Panc1 (cell line): ENCODE data around the gene PDE1A. TPM values are rescaled to one million over a fixed set of nuclear protein-coding genes. Genes with fewer than 3 reads are reported as not detected.

Experiments used
- ATAC-seq: fragments of 200-7000 bp; cut with Tn5 transposase; 2 replicates; pipeline ENCODE4 v1.9.1; 2020; ENCODE audit warnings: mild to moderate bottlenecking, moderate library complexity
- BruUV-seq: library from RNA; stranded (reverse); fragments of 400-500 nt; replicated peaks from 2 replicates; lab custom pipeline; 2021; lab: Mats Ljungman, UMichigan
- CTCF ChIA-PET: fragments of 300-600 bp; sonication (Branson Sonifier 250); formaldehyde crosslinking; loops from one replicate; lab custom pipeline; 2022; ENCODE audit warnings: antibody characterized with exemption; lab: Charles Lee
- POLR2A ChIA-PET: fragments of 300-600 bp; sonication (Branson Sonifier 250); formaldehyde crosslinking; loops from one replicate; lab custom pipeline; 2022; ENCODE audit warnings: antibody characterized with exemption; lab: Charles Lee
- DNase-seq: peaks from one replicate; pipeline ENCODE4 v3.0.0-alpha.2; 2010; ENCODE audit warnings: low read depth, low spot score
- H3K27ac ChIP-seq: 2 replicates; pipeline ENCODE4 v1.5.1; 2011; ENCODE audit warnings: mild to moderate bottlenecking, low read length, inconsistent platforms
- H3K27me3 ChIP-seq: fragments of 200-500 bp; sonication (Bioruptor generic); 2 replicates; pipeline ENCODE4 v1.6.0; 2014; ENCODE audit warnings: low read length, inconsistent platforms; ENCODE audit not compliant: control insufficient read depth, insufficient read depth
- H3K36me3 ChIP-seq: fragments of 200-500 bp; sonication (Bioruptor generic); 2 replicates; pipeline ENCODE4 v1.5.1; 2014; ENCODE audit warnings: inconsistent platforms, mild to moderate bottlenecking, low read length, moderate library complexity; ENCODE audit not compliant: control insufficient read depth, insufficient read depth
- H3K4me1 ChIP-seq: 2 replicates; pipeline ENCODE4 v1.5.1; 2011; ENCODE audit warnings: inconsistent platforms, mild to moderate bottlenecking, low read length, moderate library complexity; ENCODE audit not compliant: control insufficient read depth, insufficient read depth
- H3K4me3 ChIP-seq, 2 experiments: 2 replicates each; pipeline ENCODE4 v1.5.1; 2011 to 2012; ENCODE audit warnings: low read depth in 2 of 2, low read length in 2 of 2, mild to moderate bottlenecking in 2 of 2, inconsistent platforms in 1 of 2, moderate library complexity in 1 of 2
- H3K9me3 ChIP-seq: fragments of 200-500 bp; sonication (Bioruptor generic); 2 replicates; pipeline ENCODE4 v1.5.1; 2014; ENCODE audit warnings: low read depth, mild to moderate bottlenecking, inconsistent platforms, low read length, moderate library complexity; ENCODE audit not compliant: control insufficient read depth, insufficient read depth
- POLR2AphosphoS5 ChIP-seq: IDR thresholded peaks from 2 replicates; pipeline ENCODE4 v1.6.1; 2012; ENCODE audit warnings: mild to moderate bottlenecking, low read depth, low read length, moderate library complexity
- SIN3A ChIP-seq: IDR thresholded peaks from 2 replicates; pipeline ENCODE4 v1.6.1; 2012; ENCODE audit warnings: low read depth, mild to moderate bottlenecking, low read length, moderate library complexity, borderline replicate concordance; ENCODE audit not compliant: insufficient read depth
- TCF7L2 ChIP-seq: IDR thresholded peaks from 2 replicates; pipeline ENCODE4 v1.6.1; 2011; ENCODE audit warnings: mild to moderate bottlenecking, low read depth, low read length, inconsistent platforms
- in situ Hi-C: cut with HindIII; loops from 2 replicates; pipeline ENCODE4 v1.10.0; 2016; ENCODE audit warnings: low sequenced_read_pairs, low pct_unique_long_range_greater_than_20kb
- intact Hi-C: fragments of 100-400 bp; cut with micrococcal nuclease; formaldehyde crosslinking; loops from one replicate; pipeline ENCODE4 v1.10.0; 2022; ENCODE audit not compliant: unreplicated experiment
- total RNA-seq: library from RNA; stranded (reverse); gene quantifications from one replicate; pipeline ENCODE4 v1.2.1, GENCODE V29; 2021; ENCODE audit not compliant: unreplicated experiment
- TF ChIP-seq, protein P1 (sequence below), 2 experiments: IDR thresholded peaks; 2 replicates each; pipeline ENCODE4 v1.6.1; 2011 to 2012; ENCODE audit warnings: low read depth in 2 of 2, control low read depth in 1 of 2, low read length in 1 of 2, mild to moderate bottlenecking in 1 of 2, moderate library complexity in 1 of 2; ENCODE audit not compliant: insufficient read depth in 1 of 2
- TF ChIP-seq, protein P2 (sequence below): fragments of 450-650 bp; IDR thresholded peaks from 2 replicates; pipeline ENCODE4 v1.5.1; 2017; ENCODE audit warnings: mild to moderate bottlenecking

Gene PDE1A
- total RNA-seq, 1 experiment from 2014 or later: 0.08 TPM

DNA sequence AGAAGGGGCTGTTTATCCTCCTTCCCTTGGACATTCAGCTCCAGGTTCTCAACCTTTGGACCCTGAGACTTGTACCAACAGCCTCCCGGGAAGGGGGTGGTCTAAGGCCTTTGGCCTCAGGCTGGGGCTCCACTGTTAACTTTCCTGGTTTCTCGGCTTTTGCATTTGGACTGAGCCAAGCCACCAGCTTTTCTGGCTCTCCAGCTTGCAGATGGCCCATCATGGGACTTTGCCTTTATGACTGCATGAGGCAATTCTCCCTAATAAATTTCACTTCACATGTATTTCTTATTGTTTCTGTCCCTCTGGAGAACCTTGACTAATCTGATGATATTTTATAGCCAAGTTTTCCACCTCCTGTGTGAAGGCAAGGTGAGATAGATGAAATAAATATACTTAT, 260.4 kb downstream of the PDE1A start:
- Histone ChIP-seq H3K9me3 (no peaks in the 10 kb centered on the region), H3K4me1 (no peaks in the 10 kb centered on the region), H3K27ac (no peak overlapping the region), H3K27me3 (no peaks in the 10 kb centered on the region), H3K36me3 (no peaks in the 10 kb centered on the region), H3K4me3 (no peak overlapping the region)
- ChIA-PET POLR2A (no interaction called here), CTCF (no interaction called here)
- no TSS peak for BruUV-seq
- DNase-seq (no peak), ATAC-seq (no peak)
- intact Hi-C loops (no loop called here), in situ Hi-C loops (no loop called here)
- TF ChIP-seq, protein P1, sequence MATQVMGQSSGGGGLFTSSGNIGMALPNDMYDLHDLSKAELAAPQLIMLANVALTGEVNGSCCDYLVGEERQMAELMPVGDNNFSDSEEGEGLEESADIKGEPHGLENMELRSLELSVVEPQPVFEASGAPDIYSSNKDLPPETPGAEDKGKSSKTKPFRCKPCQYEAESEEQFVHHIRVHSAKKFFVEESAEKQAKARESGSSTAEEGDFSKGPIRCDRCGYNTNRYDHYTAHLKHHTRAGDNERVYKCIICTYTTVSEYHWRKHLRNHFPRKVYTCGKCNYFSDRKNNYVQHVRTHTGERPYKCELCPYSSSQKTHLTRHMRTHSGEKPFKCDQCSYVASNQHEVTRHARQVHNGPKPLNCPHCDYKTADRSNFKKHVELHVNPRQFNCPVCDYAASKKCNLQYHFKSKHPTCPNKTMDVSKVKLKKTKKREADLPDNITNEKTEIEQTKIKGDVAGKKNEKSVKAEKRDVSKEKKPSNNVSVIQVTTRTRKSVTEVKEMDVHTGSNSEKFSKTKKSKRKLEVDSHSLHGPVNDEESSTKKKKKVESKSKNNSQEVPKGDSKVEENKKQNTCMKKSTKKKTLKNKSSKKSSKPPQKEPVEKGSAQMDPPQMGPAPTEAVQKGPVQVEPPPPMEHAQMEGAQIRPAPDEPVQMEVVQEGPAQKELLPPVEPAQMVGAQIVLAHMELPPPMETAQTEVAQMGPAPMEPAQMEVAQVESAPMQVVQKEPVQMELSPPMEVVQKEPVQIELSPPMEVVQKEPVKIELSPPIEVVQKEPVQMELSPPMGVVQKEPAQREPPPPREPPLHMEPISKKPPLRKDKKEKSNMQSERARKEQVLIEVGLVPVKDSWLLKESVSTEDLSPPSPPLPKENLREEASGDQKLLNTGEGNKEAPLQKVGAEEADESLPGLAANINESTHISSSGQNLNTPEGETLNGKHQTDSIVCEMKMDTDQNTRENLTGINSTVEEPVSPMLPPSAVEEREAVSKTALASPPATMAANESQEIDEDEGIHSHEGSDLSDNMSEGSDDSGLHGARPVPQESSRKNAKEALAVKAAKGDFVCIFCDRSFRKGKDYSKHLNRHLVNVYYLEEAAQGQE (IDR thresholded peaks at IDR 0.05; ENCODE audit: insufficient read depth in 1 of 2, low read depth in 2 of 2, low read length in 1 of 2): no peak
- no peak for TF ChIP-seq TCF7L2
- TF ChIP-seq POLR2AphosphoS5: no peak
- TF ChIP-seq, protein P2, sequence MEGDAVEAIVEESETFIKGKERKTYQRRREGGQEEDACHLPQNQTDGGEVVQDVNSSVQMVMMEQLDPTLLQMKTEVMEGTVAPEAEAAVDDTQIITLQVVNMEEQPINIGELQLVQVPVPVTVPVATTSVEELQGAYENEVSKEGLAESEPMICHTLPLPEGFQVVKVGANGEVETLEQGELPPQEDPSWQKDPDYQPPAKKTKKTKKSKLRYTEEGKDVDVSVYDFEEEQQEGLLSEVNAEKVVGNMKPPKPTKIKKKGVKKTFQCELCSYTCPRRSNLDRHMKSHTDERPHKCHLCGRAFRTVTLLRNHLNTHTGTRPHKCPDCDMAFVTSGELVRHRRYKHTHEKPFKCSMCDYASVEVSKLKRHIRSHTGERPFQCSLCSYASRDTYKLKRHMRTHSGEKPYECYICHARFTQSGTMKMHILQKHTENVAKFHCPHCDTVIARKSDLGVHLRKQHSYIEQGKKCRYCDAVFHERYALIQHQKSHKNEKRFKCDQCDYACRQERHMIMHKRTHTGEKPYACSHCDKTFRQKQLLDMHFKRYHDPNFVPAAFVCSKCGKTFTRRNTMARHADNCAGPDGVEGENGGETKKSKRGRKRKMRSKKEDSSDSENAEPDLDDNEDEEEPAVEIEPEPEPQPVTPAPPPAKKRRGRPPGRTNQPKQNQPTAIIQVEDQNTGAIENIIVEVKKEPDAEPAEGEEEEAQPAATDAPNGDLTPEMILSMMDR: no peak
- no peak for TF ChIP-seq SIN3A

DNA sequence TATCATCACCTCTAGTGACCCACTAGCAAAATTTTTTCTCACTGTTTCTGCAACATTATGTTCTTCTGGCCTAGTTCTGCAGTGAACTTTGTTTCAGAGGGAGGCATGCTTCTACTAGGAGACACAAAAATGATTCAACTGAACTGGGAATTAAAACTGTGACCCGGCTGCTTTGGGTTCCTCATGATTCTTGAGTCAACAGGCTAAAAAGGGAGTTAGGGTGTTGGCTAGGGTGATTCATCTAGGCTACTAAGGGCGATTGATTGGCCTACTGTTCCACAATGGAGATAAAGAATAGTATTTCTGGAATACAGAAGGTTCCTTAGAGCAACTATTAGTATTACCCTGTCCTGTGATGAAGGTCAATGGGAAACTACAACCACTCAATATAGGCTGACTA, 261.6 kb downstream of the PDE1A start:
- Histone ChIP-seq H3K9me3 (no peaks in the 10 kb centered on the region), H3K4me3 (no peak overlapping the region), H3K27ac (no peak overlapping the region), H3K36me3 (no peaks in the 10 kb centered on the region), H3K4me1 (no peaks in the 10 kb centered on the region), H3K27me3 (no peaks in the 10 kb centered on the region)
- no TSS peak for BruUV-seq
- ChIA-PET CTCF (no interaction called here), POLR2A (no interaction called here)
- ATAC-seq (no peak), DNase-seq (no peak)
- intact Hi-C loops (no loop called here), in situ Hi-C loops (no loop called here)
- TF ChIP-seq SIN3A (no peak), TCF7L2 (no peak), POLR2AphosphoS5 (no peak)
- TF ChIP-seq, protein P1 (IDR thresholded peaks at IDR 0.05; ENCODE audit: insufficient read depth in 1 of 2, low read depth in 2 of 2, low read length in 1 of 2): no peak
- TF ChIP-seq, protein P2: no peak
